ENCODE results near the gene PDZD7. TPM values are rescaled to one million over a fixed set of nuclear protein-coding genes. Genes with fewer than 3 reads are reported as not detected.

Gene PDZD7
- total and polyA plus RNA-seq, 2 donors (not counting 3 experiments of a cell fraction or from before 2014, with no cell fraction given) = 0.41 to 1.6 TPM

DNA sequence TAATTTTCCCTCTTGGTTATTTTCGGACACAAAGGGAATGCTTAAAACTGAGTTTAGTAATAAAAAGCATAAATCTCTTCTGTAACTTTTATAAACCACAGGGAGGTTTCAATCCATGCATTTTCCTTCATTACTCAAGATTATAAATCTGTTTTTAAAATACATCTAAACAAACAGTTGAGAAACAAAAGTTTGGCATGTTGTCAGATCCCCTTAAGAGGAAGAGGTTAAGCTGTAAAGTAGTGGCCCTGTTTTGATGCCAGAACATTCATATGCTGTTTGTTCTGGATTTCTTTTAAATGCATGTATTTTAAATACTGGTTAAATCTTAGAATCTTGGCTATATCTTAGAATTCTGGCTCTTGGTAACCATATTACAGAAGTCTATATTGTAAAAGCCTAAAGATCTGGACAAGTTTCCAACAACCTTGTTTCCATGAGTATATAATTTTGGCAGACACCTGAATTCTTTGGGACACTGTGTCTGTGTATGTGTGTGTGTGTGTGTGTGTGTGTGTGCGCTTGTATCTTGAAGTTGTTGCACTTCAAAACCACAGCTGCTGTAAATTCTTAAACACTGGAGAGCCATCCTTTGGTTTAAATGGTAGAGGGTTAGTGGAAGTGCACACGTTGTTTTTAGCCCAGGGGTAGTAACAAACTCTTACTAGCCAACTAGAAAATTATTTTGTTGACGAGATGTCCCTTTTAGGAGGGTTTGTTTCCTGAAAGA, 68.4 kb downstream of the PDZD7 start:
- no peaks in the 10 kb centered on the region for H3K9me3 ChIP-seq (replicated peaks; ENCODE audit: control insufficient read depth, insufficient read depth, low read length)
- ChIA-PET CTCF (interaction anchor here (0.6 to 1.3 kb wide), 2 partner anchors 52 to 79 kb away, joined by 3 read pairs; no protein-coding TSS in a partner anchor), POLR2A (no interaction called here)
- intact Hi-C loops (cut with micrococcal nuclease) = no loop called here
- H2AFZ ChIP-seq (ENCODE audit: low read depth, low read length) = no peak overlapping the region
- H3K9ac ChIP-seq (replicated peaks; ENCODE audit: extremely low read depth, insufficient read depth, low read length) = no peak overlapping the region
- H3K27ac ChIP-seq (ENCODE audit: insufficient read depth, low read depth, low read length) = no peak overlapping the region
- no peak overlapping the region for H3K4me3 ChIP-seq (replicated peaks in 1 of 3; ENCODE audit: insufficient read depth in 1 of 3, low read depth in 1 of 3, low read length in 3 of 3)
- H3K27me3 ChIP-seq (ENCODE audit: control insufficient read depth in 2 of 2, insufficient read depth in 2 of 2, low read length in 2 of 2) = no peaks in the 10 kb centered on the region
- no peaks in the 10 kb centered on the region for H3K9me1 ChIP-seq (replicated peaks; ENCODE audit: control insufficient read depth, extremely low read depth, insufficient read depth, low read length)
- FAIRE-seq (no peak), DNase-seq (ENCODE audit: low read depth, low spot score) (no peak)
- no peaks in the 10 kb centered on the region for H3K79me2 ChIP-seq (ENCODE audit: control insufficient read depth, insufficient read depth, low read length)
- TF ChIP-seq GATA2 (IDR thresholded peaks at IDR 0.05; ENCODE audit: insufficient read depth, insufficient read length, low read depth, low read length) (no peak), POLR2AphosphoS5 (IDR thresholded peaks at IDR 0.05; ENCODE audit: insufficient read depth, low read depth, low read length) (no peak), POLR2A (IDR thresholded peaks at IDR 0.05; ENCODE audit: low read depth, low read length) (no peak), EZH2 (IDR thresholded peaks at IDR 0.05; ENCODE audit: borderline replicate concordance, low read depth, low read length, severe bottlenecking) (no peak), JUN (IDR thresholded peaks at IDR 0.05; ENCODE audit: borderline replicate concordance, insufficient read depth, insufficient read length, low read depth) (no peak), FOS (IDR thresholded peaks at IDR 0.05; ENCODE audit: borderline replicate concordance, insufficient read depth, low read length) (no peak), MYC (IDR thresholded peaks at IDR 0.05; ENCODE audit: low read depth, low read length) (no peak)
- TF ChIP-seq, protein P1, sequence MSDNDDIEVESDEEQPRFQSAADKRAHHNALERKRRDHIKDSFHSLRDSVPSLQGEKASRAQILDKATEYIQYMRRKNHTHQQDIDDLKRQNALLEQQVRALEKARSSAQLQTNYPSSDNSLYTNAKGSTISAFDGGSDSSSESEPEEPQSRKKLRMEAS (IDR thresholded peaks at IDR 0.05; ENCODE audit: insufficient read depth, insufficient read length) = no peak
- TF ChIP-seq, protein P2, sequence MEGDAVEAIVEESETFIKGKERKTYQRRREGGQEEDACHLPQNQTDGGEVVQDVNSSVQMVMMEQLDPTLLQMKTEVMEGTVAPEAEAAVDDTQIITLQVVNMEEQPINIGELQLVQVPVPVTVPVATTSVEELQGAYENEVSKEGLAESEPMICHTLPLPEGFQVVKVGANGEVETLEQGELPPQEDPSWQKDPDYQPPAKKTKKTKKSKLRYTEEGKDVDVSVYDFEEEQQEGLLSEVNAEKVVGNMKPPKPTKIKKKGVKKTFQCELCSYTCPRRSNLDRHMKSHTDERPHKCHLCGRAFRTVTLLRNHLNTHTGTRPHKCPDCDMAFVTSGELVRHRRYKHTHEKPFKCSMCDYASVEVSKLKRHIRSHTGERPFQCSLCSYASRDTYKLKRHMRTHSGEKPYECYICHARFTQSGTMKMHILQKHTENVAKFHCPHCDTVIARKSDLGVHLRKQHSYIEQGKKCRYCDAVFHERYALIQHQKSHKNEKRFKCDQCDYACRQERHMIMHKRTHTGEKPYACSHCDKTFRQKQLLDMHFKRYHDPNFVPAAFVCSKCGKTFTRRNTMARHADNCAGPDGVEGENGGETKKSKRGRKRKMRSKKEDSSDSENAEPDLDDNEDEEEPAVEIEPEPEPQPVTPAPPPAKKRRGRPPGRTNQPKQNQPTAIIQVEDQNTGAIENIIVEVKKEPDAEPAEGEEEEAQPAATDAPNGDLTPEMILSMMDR (IDR thresholded peaks at IDR 0.05; ENCODE audit: extremely low read depth in 1 of 2, insufficient read depth in 1 of 2, low read depth in 1 of 2, low read length in 2 of 2) = no peak
- H3K4me1 ChIP-seq (ENCODE audit: control insufficient read depth, extremely low read depth, insufficient read depth, low read length) = no peaks in the 10 kb centered on the region
- no peaks in the 10 kb centered on the region for H4K20me1 ChIP-seq (replicated peaks; ENCODE audit: control insufficient read depth, extremely low read depth, insufficient read depth, low read length)
- dilution Hi-C loops (cut with MboI; ENCODE audit: extremely low pct_ligation_motif_present, low sequenced_read_pairs) = no loop called here
- no peak overlapping the region for H3K4me2 ChIP-seq (ENCODE audit: insufficient read depth, low read length)
- peaks cover 6 to 13% of the 10 kb centered on the region in 2 experiments for H3K36me3 ChIP-seq (ENCODE audit: control insufficient read depth in 2 of 2, extremely low read depth in 1 of 2, insufficient read depth in 2 of 2, low read length in 2 of 2)
- BruUV-seq (replicated peaks) = no TSS peak

All from endothelial cell of umbilical vein (primary cell).